GM06990 (cell line): Measurements from ENCODE around the gene DDAH1.

Source experiments
- DNase-seq: peaks from one replicate; pipeline ENCODE4 v3.0.0-alpha.2; 2011; ENCODE audit not compliant: insufficient read length; ENCODE audit errors: extremely low read depth
- H3K27me3 ChIP-seq: replicated peaks from 2 replicates; pipeline ENCODE4 v1.6.0; 2011; ENCODE audit warnings: low read length; ENCODE audit not compliant: control insufficient read depth, insufficient read depth
- H3K36me3 ChIP-seq: 2 replicates; pipeline ENCODE4 v1.5.1; 2011; ENCODE audit warnings: low read length; ENCODE audit not compliant: control insufficient read depth, insufficient read depth
- H3K4me3 ChIP-seq: replicated peaks from 2 replicates; pipeline ENCODE4 v1.5.1; 2011; ENCODE audit warnings: low read depth, mild to moderate bottlenecking, control low read depth, low read length
- CTCF ChIP-seq: IDR thresholded peaks from 2 replicates; pipeline ENCODE4 v1.5.1; 2011; ENCODE audit warnings: low read length, control low read depth, mild to moderate bottlenecking, inconsistent platforms; ENCODE audit not compliant: insufficient read depth, poor library complexity, severe bottlenecking

DDAH1 gene

GRCh38 chr1:85360730-85361493 is 104.0 kb downstream of the DDAH1 start:
- no peak for DNase-seq
- no peaks in the 10 kb centered on the region for H3K36me3 ChIP-seq
- no peaks in the 10 kb centered on the region for H3K27me3 ChIP-seq
- TF ChIP-seq CTCF = no peak
- no peak overlapping the region for H3K4me3 ChIP-seq

GRCh38 chr1:85359874-85360721 is 104.9 kb downstream of the DDAH1 start:
- no peak for DNase-seq
- H3K27me3 ChIP-seq = no peaks in the 10 kb centered on the region
- no peak overlapping the region for H3K4me3 ChIP-seq
- no peaks in the 10 kb centered on the region for H3K36me3 ChIP-seq
- no peak for TF ChIP-seq CTCF

GRCh38 chr1:85358702-85359438 is 106.1 kb downstream of the DDAH1 start:
- no peak for TF ChIP-seq CTCF
- Histone ChIP-seq H3K27me3 (no peaks in the 10 kb centered on the region), H3K36me3 (no peaks in the 10 kb centered on the region), H3K4me3 (no peak overlapping the region)
- DNase-seq = no peak

GRCh38 chr1:85357817-85358216 is 107.1 kb downstream of the DDAH1 start:
- Histone ChIP-seq H3K36me3 (no peaks in the 10 kb centered on the region), H3K27me3 (no peaks in the 10 kb centered on the region), H3K4me3 (no peak overlapping the region)
- DNase-seq = no peak
- TF ChIP-seq CTCF = no peak

- Histone ChIP-seq H3K4me3 (no peak overlapping the region), H3K36me3 (no peaks in the 10 kb centered on the region)
Measured at GRCh38 chr1:85356130-85356529, 108.8 kb downstream of the DDAH1 start.

More at GRCh38 chr1:85356130-85356529, 108.8 kb downstream of the DDAH1 start:
- no peaks in the 10 kb centered on the region for H3K27me3 ChIP-seq
- no peak for TF ChIP-seq CTCF
- no peak for DNase-seq
